T47D (cell line): Measurements from ENCODE around the gene DPF3.

Experiments used
- DNase-seq, 2 experiments: peaks; one replicate each; pipeline versions ENCODE4 v3.0.0 to v3.0.0-alpha.2; 2011 to 2012; ENCODE audit warnings: low read depth in 1 of 2, low spot score in 1 of 2
- JUND ChIP-seq: IDR thresholded peaks from 2 replicates; pipeline ENCODE4 v1.6.1; 2012; ENCODE audit warnings: low read depth
- in situ Hi-C: cut with HindIII; loops from 2 replicates; pipeline ENCODE4 v1.10.0; 2016; ENCODE audit warnings: low sequenced_read_pairs, low pct_unique_long_range_greater_than_20kb

DPF3 gene

GRCh38 chr14:72663076-72663487 lies 230.8 kb downstream of the DPF3 start:
- in situ Hi-C loops: no loop called here
- DNase-seq: no peak
- no peak for TF ChIP-seq JUND

GRCh38 chr14:72662214-72662613 lies 231.7 kb downstream of the DPF3 start:
- in situ Hi-C loops: no loop called here
- no peak for TF ChIP-seq JUND
- DNase-seq: no peak

GRCh38 chr14:72657214-72657921 lies 236.5 kb downstream of the DPF3 start:
- DNase-seq: no peak
- no peak for TF ChIP-seq JUND
- in situ Hi-C loops: no loop called here

- DNase-seq: no peak
- in situ Hi-C loops: no loop called here
- TF ChIP-seq JUND: no peak
These were observed 240.9 kb downstream of the DPF3 start for GRCh38 chr14:72653026-72653425.

- no peak for DNase-seq
- TF ChIP-seq JUND: no peak
- in situ Hi-C loops: no loop called here
These were observed 241.7 kb downstream of the DPF3 start for GRCh38 chr14:72652179-72652578.

- no peak for DNase-seq
These were observed 242.2 kb downstream of the DPF3 start for GRCh38 chr14:72651714-72652113.

GRCh38 chr14:72651081-72651480 lies 242.8 kb downstream of the DPF3 start:
- no peak for TF ChIP-seq JUND
- in situ Hi-C loops: no loop called here
- DNase-seq: no peak

More at GRCh38 chr14:72651714-72652113, 242.2 kb downstream of the DPF3 start:
- TF ChIP-seq JUND: no peak
- in situ Hi-C loops: no loop called here

DNA sequence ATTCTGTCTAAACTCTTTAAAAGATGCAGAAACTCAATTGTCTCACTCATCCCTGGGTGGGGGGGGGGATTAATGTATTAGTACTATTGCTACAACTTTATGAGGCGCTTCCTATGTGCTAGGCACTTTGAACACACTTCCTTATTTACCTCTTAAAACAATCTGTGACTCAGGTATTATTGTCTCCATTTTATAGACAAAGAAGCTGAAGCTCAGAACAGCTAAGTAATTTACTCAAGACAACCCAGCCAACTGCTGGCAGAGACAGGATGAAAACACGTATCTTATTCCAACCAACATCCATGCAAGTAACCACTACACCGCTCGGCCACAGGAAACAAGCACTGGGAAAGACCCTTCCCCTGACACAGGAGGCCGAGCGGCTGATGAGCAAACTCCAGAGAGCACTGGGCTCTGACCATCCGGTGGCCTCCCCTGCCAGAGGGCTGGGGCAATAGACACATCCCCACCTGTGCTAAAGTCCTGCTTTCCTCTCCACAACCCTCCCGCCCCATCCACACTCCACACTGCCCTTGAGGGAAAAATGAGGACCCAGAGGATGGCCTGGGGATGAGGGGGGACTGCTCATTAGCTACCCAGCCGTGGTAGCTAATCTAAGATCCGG lies 244.2 kb downstream of the DPF3 start:
- no peak for DNase-seq
- in situ Hi-C loops: no loop called here
- TF ChIP-seq JUND: no peak

GRCh38 chr14:72647782-72648181 lies 246.1 kb downstream of the DPF3 start:
- in situ Hi-C loops: no loop called here
- TF ChIP-seq JUND: no peak

DNA sequence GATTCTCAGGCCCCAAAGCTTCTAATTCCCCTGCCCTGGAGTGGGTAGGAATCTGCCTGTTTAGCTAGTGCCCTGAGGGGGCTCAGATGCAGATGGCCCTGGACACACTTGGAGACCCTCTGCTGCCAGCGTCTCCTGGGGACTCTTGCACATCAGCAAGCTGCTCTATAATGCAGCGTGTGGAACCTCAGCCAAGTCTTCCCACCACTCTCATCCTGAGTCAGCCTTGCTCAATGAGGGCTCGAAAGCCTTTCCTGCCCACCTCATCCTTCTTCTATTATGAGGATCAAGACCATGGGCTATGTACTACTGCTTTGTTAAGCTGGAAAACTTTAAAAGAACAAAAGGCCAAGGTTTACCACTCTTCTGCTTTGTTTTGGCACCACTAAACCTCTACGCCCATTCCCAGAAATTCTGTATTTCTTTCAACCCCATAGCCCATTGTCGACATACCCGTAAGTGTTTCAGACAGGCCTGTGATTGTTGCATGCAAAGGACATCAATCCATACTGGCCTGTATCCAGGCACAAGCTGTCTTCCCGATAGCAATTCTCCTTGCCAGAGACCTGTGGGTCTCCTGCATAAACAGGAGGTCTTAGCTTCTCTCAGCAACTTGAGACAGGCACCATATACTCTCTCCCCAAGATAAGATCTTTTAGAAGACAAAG lies 246.9 kb downstream of the DPF3 start:
- DNase-seq: no peak
- in situ Hi-C loops: no loop called here
- TF ChIP-seq JUND: no peak

More at GRCh38 chr14:72647782-72648181, 246.1 kb downstream of the DPF3 start:
- DNase-seq: no peak

- in situ Hi-C loops: no loop called here
- TF ChIP-seq JUND: no peak
- no peak for DNase-seq
These were observed 248.2 kb downstream of the DPF3 start for GRCh38 chr14:72645706-72646105.

DNA sequence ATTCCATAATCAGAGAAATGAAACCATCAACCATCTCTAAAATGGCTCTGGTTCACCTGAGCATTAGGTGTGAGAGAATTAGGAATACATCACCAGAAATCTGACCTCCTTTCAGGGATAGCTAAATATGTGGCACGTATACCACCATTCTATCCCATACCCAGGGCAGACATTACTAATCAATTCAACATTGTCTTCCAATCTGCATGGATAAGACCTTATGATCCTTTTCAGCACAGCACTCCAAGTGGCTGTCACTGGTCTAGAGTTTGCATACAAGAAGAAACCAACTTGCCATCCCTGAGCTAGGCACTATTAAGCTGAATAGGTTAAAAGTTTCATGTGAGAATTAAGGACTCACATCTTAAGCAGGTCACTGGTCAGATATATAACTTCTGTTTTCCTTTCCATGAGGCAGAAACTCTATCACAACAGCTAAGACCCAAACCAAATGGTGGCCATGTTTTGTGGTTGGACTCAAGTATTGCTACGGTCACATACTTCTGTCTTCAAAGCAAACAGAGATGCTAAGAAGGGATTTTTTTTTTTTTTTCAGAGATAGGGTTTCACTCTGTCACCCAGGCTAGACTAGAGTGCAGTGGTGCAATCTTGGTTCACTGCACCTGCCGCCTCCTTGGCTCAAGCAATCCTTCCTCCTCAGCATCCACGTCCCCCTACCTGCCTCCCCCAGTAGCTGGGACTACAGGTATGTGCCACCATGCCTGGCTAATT lies 249.0 kb downstream of the DPF3 start:
- in situ Hi-C loops: no loop called here
- no peak for DNase-seq
- TF ChIP-seq JUND: no peak

DNA sequence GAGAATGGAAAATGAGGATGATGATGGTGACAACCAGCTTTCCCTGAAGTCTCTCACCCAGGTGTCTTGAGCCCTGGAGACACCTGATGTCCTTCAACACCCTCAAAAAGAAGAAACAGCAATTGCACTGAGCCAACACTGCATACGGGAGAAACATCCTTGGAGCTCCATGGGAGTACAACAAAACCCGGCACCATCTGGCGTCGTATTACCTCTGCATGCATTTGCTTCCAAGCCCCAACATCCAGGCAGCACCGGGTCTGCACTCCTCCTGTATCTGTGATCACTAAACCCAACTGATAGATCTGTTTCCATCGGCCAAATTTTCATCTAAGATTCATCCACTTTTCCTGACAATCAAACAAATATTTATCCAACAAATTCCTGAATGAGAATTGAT lies 249.9 kb downstream of the DPF3 start:
- in situ Hi-C loops: no loop called here
- DNase-seq: no peak
- TF ChIP-seq JUND: no peak
